Activated CD4-positive, alpha-beta T cell treated with anti-CD3 and anti-CD28 coated beads for 1 hour (primary cell): Measurements from ENCODE around the gene MRAS.
"Not testable (repeated sequence)": the region's sequence is repeated elsewhere in the genome, so short reads cannot be mapped to it uniquely, and the experiment has no call there.

Source experiments
- DNase-seq: peaks from one replicate; pipeline ENCODE4 v3.0.0-alpha.2; 2020

The MRAS gene

GRCh38 chr3:138426754-138427153, 78.4 kb downstream of the MRAS start:
- DNase-seq = not testable (repeated sequence)

- no peak for DNase-seq
These were observed 81.3 kb downstream of the MRAS start for GRCh38 chr3:138429665-138430064.

- no peak for DNase-seq
These were observed 84.3 kb downstream of the MRAS start for GRCh38 chr3:138432576-138433240.

GRCh38 chr3:138433892-138434275, 85.5 kb downstream of the MRAS start:
- no peak for DNase-seq

- no peak for DNase-seq
These were observed 86.0 kb downstream of the MRAS start, which contains the start of gene ESYT3 for GRCh38 chr3:138434276-138434874. Gene ESYT3 (plus strand): TSS chr3:138434616. CDS start chr3:138434799, 183 bp downstream.

GRCh38 chr3:138434875-138435772, 86.7 kb downstream of the MRAS start:
- DNase-seq = no peak

GRCh38 chr3:138435840-138436239, 87.5 kb downstream of the MRAS start:
- DNase-seq = no peak

- DNase-seq = no peak
These were observed 88.9 kb downstream of the MRAS start for GRCh38 chr3:138437281-138437680.

- no peak for DNase-seq
These were observed 90.5 kb downstream of the MRAS start for GRCh38 chr3:138438896-138439295.

GRCh38 chr3:138439646-138440045, 91.3 kb downstream of the MRAS start:
- no peak for DNase-seq

- no peak for DNase-seq
These were observed 91.7 kb downstream of the MRAS start for GRCh38 chr3:138440121-138440521.

GRCh38 chr3:138440596-138440995, 92.2 kb downstream of the MRAS start:
- DNase-seq = no peak

- DNase-seq = no peak
These were observed 92.9 kb downstream of the MRAS start for GRCh38 chr3:138441256-138441655.

- DNase-seq = no peak
These were observed 93.4 kb downstream of the MRAS start for GRCh38 chr3:138441742-138442141.

- DNase-seq = no peak
These were observed 94.1 kb downstream of the MRAS start for GRCh38 chr3:138442433-138442832.

GRCh38 chr3:138443091-138443490, 94.7 kb downstream of the MRAS start:
- DNase-seq = no peak

- DNase-seq = no peak
These were observed 95.4 kb downstream of the MRAS start for GRCh38 chr3:138443521-138444503.

GRCh38 chr3:138445236-138445635, 96.9 kb downstream of the MRAS start:
- no peak for DNase-seq

- DNase-seq = no peak
These were observed 97.3 kb downstream of the MRAS start for GRCh38 chr3:138445654-138446053.

GRCh38 chr3:138448631-138449030, 100.3 kb downstream of the MRAS start:
- no peak for DNase-seq

GRCh38 chr3:138449490-138449889, 101.1 kb downstream of the MRAS start:
- DNase-seq = no peak

- no peak for DNase-seq
These were observed 101.8 kb downstream of the MRAS start for GRCh38 chr3:138450181-138450580.
